ENCODE data around the gene PRDM16. TPM values are rescaled to one million over a fixed set of nuclear protein-coding genes. Genes with fewer than 3 reads are reported as not detected.

Gene PRDM16
- total RNA-seq, 1 experiment from 2014 or later, result 0.04 TPM

DNA sequence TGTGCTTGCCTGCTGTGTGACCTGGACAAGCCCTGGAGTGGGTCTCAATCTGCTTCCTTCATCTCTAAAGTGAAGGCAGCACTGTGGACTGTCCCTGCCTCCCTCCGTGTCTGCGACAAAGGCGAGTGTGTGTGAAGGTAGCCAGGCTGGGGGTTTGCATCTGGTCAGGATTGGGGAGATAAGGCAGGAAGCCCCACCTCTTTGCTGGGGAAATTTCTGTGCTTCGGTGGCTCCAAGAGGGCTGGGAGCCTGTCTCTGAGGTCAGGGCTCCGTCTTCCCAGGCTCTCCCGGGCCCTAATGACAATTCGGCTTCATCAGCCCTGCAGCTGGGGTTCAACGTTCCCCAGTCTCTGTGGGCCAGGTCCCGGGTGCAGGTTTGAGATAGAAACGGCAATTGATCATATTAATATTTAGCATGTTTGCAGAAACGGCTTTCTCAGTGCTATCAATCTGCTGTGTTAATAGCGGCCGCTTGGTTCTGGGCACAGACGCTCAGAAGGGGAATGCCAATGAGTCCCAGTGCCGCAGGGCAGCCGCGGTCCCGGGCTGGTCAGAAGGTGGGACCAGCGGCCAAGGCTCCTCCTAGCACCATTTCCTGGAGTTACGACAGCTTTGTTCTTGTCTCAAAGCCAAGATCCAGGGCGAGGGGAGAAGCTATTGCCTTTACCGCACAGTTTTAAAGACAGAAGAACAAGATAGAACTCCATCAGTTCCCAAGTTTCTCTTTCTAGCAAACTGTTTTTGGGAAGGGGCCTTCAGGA lies 105.7 kb downstream of the PRDM16 start:
- ChIA-PET CTCF (no interaction called here), POLR2A (ENCODE audit: unreplicated experiment) (interaction anchor here (0.6 kb wide), 1 partner anchor 20 kb away, joined by 4 read pairs; no protein-coding TSS in a partner anchor)
- no peak overlapping the region for H3K4me3 ChIP-seq (ENCODE audit: low read length)
- no peaks in the 10 kb centered on the region for H3K9me3 ChIP-seq (ENCODE audit: low read length)
- H3K27ac ChIP-seq (ENCODE audit: low read length), result no peak overlapping the region
- H4K20me1 ChIP-seq (ENCODE audit: low read length), result no peaks in the 10 kb centered on the region
- peaks cover 77% of the 10 kb centered on the region for H3K27me3 ChIP-seq (ENCODE audit: low read length)
- H3K9me2 ChIP-seq (replicated peaks; ENCODE audit: low read length), result no peaks in the 10 kb centered on the region
- no peaks in the 10 kb centered on the region for H3F3A ChIP-seq (ENCODE audit: low read length, unreplicated experiment)
- H3K36me3 ChIP-seq (ENCODE audit: low read depth, low read length), result no peaks in the 10 kb centered on the region
- H3K79me2 ChIP-seq (ENCODE audit: low read length), result no peaks in the 10 kb centered on the region
- H3K9ac ChIP-seq (ENCODE audit: low read length), result no peak overlapping the region
- no peaks in the 10 kb centered on the region for H3K4me1 ChIP-seq (ENCODE audit: insufficient read depth, low read length)
- BruUV-seq (replicated peaks), result no TSS peak
- intact Hi-C loops (cut with micrococcal nuclease), result no loop called here
- TF ChIP-seq EZH2phosphoT487 (IDR thresholded peaks at IDR 0.05; ENCODE audit: borderline replicate concordance, low read length), result no peak
- TF ChIP-seq, protein P1, sequence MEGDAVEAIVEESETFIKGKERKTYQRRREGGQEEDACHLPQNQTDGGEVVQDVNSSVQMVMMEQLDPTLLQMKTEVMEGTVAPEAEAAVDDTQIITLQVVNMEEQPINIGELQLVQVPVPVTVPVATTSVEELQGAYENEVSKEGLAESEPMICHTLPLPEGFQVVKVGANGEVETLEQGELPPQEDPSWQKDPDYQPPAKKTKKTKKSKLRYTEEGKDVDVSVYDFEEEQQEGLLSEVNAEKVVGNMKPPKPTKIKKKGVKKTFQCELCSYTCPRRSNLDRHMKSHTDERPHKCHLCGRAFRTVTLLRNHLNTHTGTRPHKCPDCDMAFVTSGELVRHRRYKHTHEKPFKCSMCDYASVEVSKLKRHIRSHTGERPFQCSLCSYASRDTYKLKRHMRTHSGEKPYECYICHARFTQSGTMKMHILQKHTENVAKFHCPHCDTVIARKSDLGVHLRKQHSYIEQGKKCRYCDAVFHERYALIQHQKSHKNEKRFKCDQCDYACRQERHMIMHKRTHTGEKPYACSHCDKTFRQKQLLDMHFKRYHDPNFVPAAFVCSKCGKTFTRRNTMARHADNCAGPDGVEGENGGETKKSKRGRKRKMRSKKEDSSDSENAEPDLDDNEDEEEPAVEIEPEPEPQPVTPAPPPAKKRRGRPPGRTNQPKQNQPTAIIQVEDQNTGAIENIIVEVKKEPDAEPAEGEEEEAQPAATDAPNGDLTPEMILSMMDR (conservative IDR thresholded peaks at IDR 0.05; ENCODE audit: low read depth, low read length), result no peak
- H3K4me2 ChIP-seq (ENCODE audit: low read length), result no peak overlapping the region
- no peak overlapping the region for H2AFZ ChIP-seq (ENCODE audit: low read length)
- no peak for ATAC-seq
- DNase-seq, result peak; percentile 12

DNA sequence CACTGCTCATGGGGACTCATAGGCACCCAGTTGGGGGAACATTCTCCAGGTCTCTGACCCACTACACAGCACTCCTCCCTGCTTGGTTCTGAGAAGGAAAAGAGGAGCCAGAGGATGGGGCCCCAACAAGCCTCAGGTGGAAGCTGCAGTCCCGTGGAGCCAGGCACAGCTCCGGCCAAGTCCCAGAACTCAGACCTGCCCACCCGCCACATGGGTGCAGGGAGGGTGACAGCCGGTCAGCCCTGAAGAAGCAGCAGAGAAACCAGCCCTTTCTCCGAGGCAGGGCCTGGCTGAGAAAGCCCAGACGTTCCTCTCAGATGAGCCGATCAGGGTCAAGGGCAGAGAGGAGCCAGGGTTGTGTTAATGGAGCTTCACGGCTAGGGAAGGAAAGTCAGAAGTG lies 106.5 kb downstream of the PRDM16 start:
- DNase-seq (no peak), ATAC-seq (no peak)
- Histone ChIP-seq H4K20me1 (ENCODE audit: low read length) (no peaks in the 10 kb centered on the region), H3K4me1 (ENCODE audit: insufficient read depth, low read length) (no peaks in the 10 kb centered on the region), H3K9me3 (ENCODE audit: low read length) (no peaks in the 10 kb centered on the region), H3K4me2 (ENCODE audit: low read length) (no peak overlapping the region), H3K27ac (ENCODE audit: low read length) (no peak overlapping the region), H3K9ac (ENCODE audit: low read length) (no peak overlapping the region), H3K9me2 (replicated peaks; ENCODE audit: low read length) (no peaks in the 10 kb centered on the region), H3K4me3 (ENCODE audit: low read length) (no peak overlapping the region), H3K79me2 (ENCODE audit: low read length) (no peaks in the 10 kb centered on the region), H3K27me3 (ENCODE audit: low read length) (peaks cover 73% of the 10 kb centered on the region), H3K36me3 (ENCODE audit: low read depth, low read length) (no peaks in the 10 kb centered on the region), H2AFZ (ENCODE audit: low read length) (no peak overlapping the region), H3F3A (ENCODE audit: low read length, unreplicated experiment) (no peaks in the 10 kb centered on the region)
- intact Hi-C loops (cut with micrococcal nuclease), result no loop called here
- BruUV-seq (replicated peaks), result no TSS peak
- ChIA-PET POLR2A (ENCODE audit: unreplicated experiment) (no interaction called here), CTCF (no interaction called here)
- TF ChIP-seq, protein P1 (conservative IDR thresholded peaks at IDR 0.05; ENCODE audit: low read depth, low read length), result no peak
- TF ChIP-seq EZH2phosphoT487 (IDR thresholded peaks at IDR 0.05; ENCODE audit: borderline replicate concordance, low read length), result no peak
- no peak for TF ChIP-seq EZH2 (IDR thresholded peaks at IDR 0.05; ENCODE audit: low read length, unreplicated experiment)

DNA sequence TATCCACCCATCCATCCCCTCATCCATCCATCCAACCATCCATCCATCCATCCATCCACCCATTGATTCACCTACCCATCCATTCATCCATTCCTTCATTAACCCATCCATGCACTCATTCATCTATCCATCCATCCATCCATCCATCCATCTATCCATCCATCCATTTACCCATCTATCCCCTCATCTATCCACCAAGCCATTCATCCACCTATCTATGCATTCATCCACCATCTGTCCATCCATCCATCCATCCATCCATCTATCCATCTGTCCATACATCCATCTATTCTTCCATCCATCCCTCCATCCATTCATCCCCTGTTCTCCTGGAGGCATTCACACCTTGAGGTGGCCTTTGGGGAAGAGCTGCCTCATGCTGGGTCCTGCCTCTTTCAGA lies 107.0 kb downstream of the PRDM16 start:
- Histone ChIP-seq H3K79me2 (ENCODE audit: low read length) (no peaks in the 10 kb centered on the region), H2AFZ (ENCODE audit: low read length) (no peak overlapping the region), H3K9me2 (replicated peaks; ENCODE audit: low read length) (no peaks in the 10 kb centered on the region), H3K9ac (ENCODE audit: low read length) (no peak overlapping the region), H3K4me3 (ENCODE audit: low read length) (no peak overlapping the region), H3K9me3 (ENCODE audit: low read length) (peaks cover 4% of the 10 kb centered on the region; the same call in 1 of the 2 replicates), H3K27ac (ENCODE audit: low read length) (no peak overlapping the region), H3K36me3 (ENCODE audit: low read depth, low read length) (no peaks in the 10 kb centered on the region), H3K4me1 (ENCODE audit: insufficient read depth, low read length) (no peaks in the 10 kb centered on the region), H4K20me1 (ENCODE audit: low read length) (no peaks in the 10 kb centered on the region), H3K4me2 (ENCODE audit: low read length) (no peak overlapping the region), H3K27me3 (ENCODE audit: low read length) (peaks cover 67% of the 10 kb centered on the region), H3F3A (ENCODE audit: low read length, unreplicated experiment) (peaks cover 3% of the 10 kb centered on the region)
- ChIA-PET POLR2A (ENCODE audit: unreplicated experiment) (no interaction called here), CTCF (no interaction called here)
- TF ChIP-seq, protein P1 (conservative IDR thresholded peaks at IDR 0.05; ENCODE audit: low read depth, low read length), result no peak
- TF ChIP-seq EZH2phosphoT487 (IDR thresholded peaks at IDR 0.05; ENCODE audit: borderline replicate concordance, low read length) (no peak), EZH2 (IDR thresholded peaks at IDR 0.05; ENCODE audit: low read length, unreplicated experiment) (no peak)
- BruUV-seq (replicated peaks), result no TSS peak
- intact Hi-C loops (cut with micrococcal nuclease), result no loop called here
- DNase-seq, result no peak
- ATAC-seq, result no peak
